SK-N-SH (cell line): ENCODE data around the gene ZNF516. TPM values are rescaled to one million over a fixed set of nuclear protein-coding genes. Genes with fewer than 3 reads are reported as not detected.

Experiments
- CHD2 ChIP-seq: fragments of 150-350 bp; IDR thresholded peaks from 2 replicates; pipeline ENCODE4 v1.6.1; 2018; ENCODE audit warnings: low read length; ENCODE audit not compliant: partially characterized antibody
- CTCF ChIP-seq: fragments of 200-600 bp; sonication (generic); IDR thresholded peaks from 2 replicates; pipeline ENCODE4 v1.6.1; 2017; ENCODE audit warnings: antibody characterized with exemption, mild to moderate bottlenecking, moderate library complexity
- ELF1 ChIP-seq: IDR thresholded peaks from 2 replicates; pipeline ENCODE4 v1.4.0; 2012
- EP300 ChIP-seq, 2 experiments: IDR thresholded peaks; 2 replicates each; pipeline versions ENCODE4 v1.4.0 to v1.6.1; 2012; ENCODE audit warnings: borderline replicate concordance in 1 of 2, low read depth in 1 of 2, low read length in 1 of 2
- FOSL2 ChIP-seq: IDR thresholded peaks from 2 replicates; pipeline ENCODE4 v1.4.0; 2012; ENCODE audit warnings: low read depth, mild to moderate bottlenecking, moderate library complexity, borderline replicate concordance
- FOXJ3 ChIP-seq: sonication (generic); formaldehyde crosslinking; IDR thresholded peaks from 2 replicates; pipeline ENCODE4 v1.5.1; 2020; ENCODE audit warnings: mild to moderate bottlenecking, missing genetic modification reagents
- FOXM1 ChIP-seq: IDR thresholded peaks from 2 replicates; pipeline ENCODE4 v1.4.0; 2012; ENCODE audit warnings: low read depth, mild to moderate bottlenecking
- IRF3 ChIP-seq: fragments of 150-350 bp; IDR thresholded peaks from 2 replicates; pipeline ENCODE4 v1.6.1; 2016; ENCODE audit warnings: mild to moderate bottlenecking, low read depth, low read length
- JUND ChIP-seq: IDR thresholded peaks from 2 replicates; pipeline ENCODE4 v1.4.0; 2012
- MAX ChIP-seq: IDR thresholded peaks from 2 replicates; pipeline ENCODE4 v1.4.0; 2012; ENCODE audit warnings: low read depth
- MEF2A ChIP-seq: IDR thresholded peaks from 2 replicates; pipeline ENCODE4 v1.4.0; 2012; ENCODE audit warnings: low read depth, borderline replicate concordance
- MXI1 ChIP-seq: IDR thresholded peaks from 2 replicates; pipeline ENCODE4 v1.6.1; 2012; ENCODE audit warnings: mild to moderate bottlenecking, low read depth, low read length, improper control_type of control experiment
- NFIC ChIP-seq: IDR thresholded peaks from 2 replicates; pipeline ENCODE4 v1.4.0; 2012; ENCODE audit warnings: borderline replicate concordance
- NRF1 ChIP-seq: IDR thresholded peaks from 2 replicates; pipeline ENCODE4 v1.6.1; 2012; ENCODE audit warnings: low read depth, mild to moderate bottlenecking, low read length
- POLR2AphosphoS5 ChIP-seq: IDR thresholded peaks from 2 replicates; pipeline ENCODE4 v1.6.1; 2012; ENCODE audit warnings: low read depth, low read length
- RAD21 ChIP-seq: IDR thresholded peaks from 2 replicates; pipeline ENCODE4 v1.6.1; 2012; ENCODE audit warnings: mild to moderate bottlenecking, low read length
- REST ChIP-seq: IDR thresholded peaks from 2 replicates; pipeline ENCODE4 v1.6.1; 2012; ENCODE audit warnings: mild to moderate bottlenecking, low read depth, low read length, moderate library complexity
- RFX5 ChIP-seq: IDR thresholded peaks from 2 replicates; pipeline ENCODE4 v1.6.1; 2012; ENCODE audit warnings: mild to moderate bottlenecking, improper control_type of control experiment, low read length
- RXRA ChIP-seq: IDR thresholded peaks from 2 replicates; pipeline ENCODE4 v1.4.0; 2012; ENCODE audit warnings: low read depth, mild to moderate bottlenecking, borderline replicate concordance
- SIN3A ChIP-seq: IDR thresholded peaks from 2 replicates; pipeline ENCODE4 v1.6.1; 2012; ENCODE audit warnings: low read depth, mild to moderate bottlenecking, low read length, moderate library complexity, borderline replicate concordance
- SMC3 ChIP-seq: IDR thresholded peaks from 2 replicates; pipeline ENCODE4 v1.6.1; 2012; ENCODE audit warnings: low read depth, low read length, improper control_type of control experiment
- TAF1 ChIP-seq: IDR thresholded peaks from 2 replicates; pipeline ENCODE4 v1.6.1; 2012; ENCODE audit warnings: low read depth, mild to moderate bottlenecking, low read length, moderate library complexity, borderline replicate concordance
- TCF12 ChIP-seq: IDR thresholded peaks from 2 replicates; pipeline ENCODE4 v1.4.0; 2012
- USF1 ChIP-seq: IDR thresholded peaks from 2 replicates; pipeline ENCODE4 v1.4.0; 2012; ENCODE audit warnings: low read depth, borderline replicate concordance
- USF2 ChIP-seq: fragments of 150-350 bp; IDR thresholded peaks from 2 replicates; pipeline ENCODE4 v1.6.1; 2017; ENCODE audit warnings: antibody characterized with exemption, low read length, low read depth, borderline replicate concordance
- YY1 ChIP-seq: IDR thresholded peaks from 2 replicates; pipeline ENCODE4 v1.4.0; 2012; ENCODE audit warnings: low read depth, mild to moderate bottlenecking
- polyA plus RNA-seq, 3 experiments: library from polyadenylated mRNA; depleted of rRNA; stranded (reverse); fragments of >200 nt; gene quantifications; 2 replicates each; pipeline ENCODE4 v1.2.3, GENCODE V29; 2012

The ZNF516 gene
- polyA plus RNA-seq, 1 of the 3 experiments (the other 2 are of a cell fraction), result 4.4 TPM

- TF ChIP-seq REST (no peak), IRF3 (0 out of 2 replicates have a peak, but pooled peaks have one; percentile 32), MAX (peak; percentile 87), RAD21 (no peak), TCF12 (no peak), FOXJ3 (CRISPR knock-in tag) (no peak), MEF2A (no peak), RFX5 (no peak), YY1 (no peak), USF1 (no peak), POLR2AphosphoS5 (0 out of 2 replicates have a peak, but pooled peaks have one; percentile 26), NRF1 (peak; percentile 80), SMC3 (no peak), CTCF (no peak), TAF1 (peak; percentile 9; the same call in 1 of the 2 replicates), USF2 (no peak), SIN3A (no peak), JUND (no peak), FOXM1 (no peak), RXRA (no peak), MXI1 (peak; percentile 89), EP300 (IDR thresholded peaks at IDR 0.05; ENCODE audit: borderline replicate concordance in 1 of 2, low read depth in 1 of 2, low read length in 1 of 2) (no peak), NFIC (no peak), FOSL2 (no peak), CHD2 (no peak), ELF1 (no peak; the same call in 1 of the 2 replicates)
Measured at GRCh38 chr18:76492669-76493212, 2.3 kb downstream of the ZNF516 start (continued).
